T-cell (primary cell): ENCODE results near the gene ADGRB3. TPM values are rescaled to one million over a fixed set of nuclear protein-coding genes. Genes with fewer than 3 reads are reported as not detected.
A peak's percentile ranks its signal among the peaks of the same experiment; 100 is the strongest.

ENCODE experiments used
- ATAC-seq, 4 experiments: fragments of 200-7000 bp in 3 of 4; fragments of 150-1000 bp in 1 of 4; cut with Tn5 transposase; replicated peaks in 1 of 4; 1 replicate in 3 of 4; 2 replicates in 1 of 4; pipeline ENCODE4 v1.10.0; 2021; ENCODE audit warnings: moderate library complexity in 3 of 4, mild to moderate bottlenecking in 2 of 4, moderate number of reproducible peaks in 1 of 4
- CTCF ChIA-PET, 2 donors: fragments of 300-600 bp; sonication (Branson Sonifier 250); formaldehyde crosslinking; loops; one replicate each; lab custom pipeline; 2022; ENCODE audit warnings: antibody characterized with exemption in 2 of 2; lab: Charles Lee
- POLR2A ChIA-PET, 2 donors: fragments of 300-600 bp; sonication (Branson Sonifier 250); formaldehyde crosslinking; loops; one replicate each; lab custom pipeline; 2022; ENCODE audit warnings: antibody characterized with exemption in 2 of 2; lab: Charles Lee
- DNase-seq, 35 experiments: peaks; one replicate each; pipeline versions ENCODE4 v3.0.0 to v3.0.0-alpha.2; 2013 to 2023
- H3K27ac ChIP-seq: one replicate; pipeline ENCODE4 v1.5.1; 2013; ENCODE audit warnings: low read length
- H3K27me3 ChIP-seq, 2 experiments: replicated peaks in 1 of 2; 1 replicate in 1 of 2; 2 replicates in 1 of 2; pipeline versions ENCODE4 v1.6.1 to v1.7.0; 2013; ENCODE audit warnings: low read length in 1 of 2, mixed read lengths in 1 of 2; ENCODE audit not compliant: control insufficient read depth in 2 of 2, insufficient read depth in 2 of 2; ENCODE audit errors: extremely low read depth in 1 of 2
- H3K36me3 ChIP-seq, 2 donors: 1 replicate in 1 of 2; 2 replicates in 1 of 2; pipeline versions ENCODE4 v1.6.1 to v1.7.0; 2013; ENCODE audit warnings: low read length in 1 of 2; ENCODE audit not compliant: control insufficient read depth in 2 of 2, insufficient read depth in 1 of 2; ENCODE audit errors: extremely low read depth in 1 of 2
- H3K4me1 ChIP-seq, 2 experiments: 1 replicate in 1 of 2; 2 replicates in 1 of 2; pipeline versions ENCODE4 v1.6.1 to v1.7.0; 2013; ENCODE audit warnings: low read length in 2 of 2, mixed read lengths in 1 of 2; ENCODE audit not compliant: insufficient read depth in 2 of 2, control insufficient read depth in 1 of 2; ENCODE audit errors: extremely low read depth in 1 of 2
- H3K4me3 ChIP-seq, 2 donors: 1 replicate in 1 of 2; 2 replicates in 1 of 2; pipeline versions ENCODE4 v1.5.1 to v1.7.0; 2013; ENCODE audit warnings: mild to moderate bottlenecking in 2 of 2, low read length in 1 of 2, moderate library complexity in 1 of 2; ENCODE audit not compliant: control insufficient read depth in 1 of 2; ENCODE audit errors: extremely low read depth in 1 of 2
- H3K9me3 ChIP-seq: 2 replicates; pipeline ENCODE4 v1.7.0; 2013
- H3K27ac Mint-ChIP-seq, 2 donors: one replicate each; pipeline ENCODE4 v1.8.0; 2020 to 2021; ENCODE audit warnings: mild to moderate bottlenecking in 2 of 2, mixed read lengths in 2 of 2
- H3K27me3 Mint-ChIP-seq, 2 donors: one replicate each; pipeline ENCODE4 v1.8.0; 2021 to 2022; ENCODE audit warnings: mixed read lengths in 2 of 2
- H3K36me3 Mint-ChIP-seq: one replicate; pipeline ENCODE4 v1.8.0; 2021; ENCODE audit warnings: mixed read lengths
- H3K4me1 Mint-ChIP-seq, 3 donors: one replicate each; pipeline ENCODE4 v1.8.0; 2020 to 2022; ENCODE audit warnings: mixed read lengths in 3 of 3, mild to moderate bottlenecking in 1 of 3
- H3K4me3 Mint-ChIP-seq, 3 donors: one replicate each; pipeline ENCODE4 v1.8.0; 2020 to 2022; ENCODE audit warnings: mild to moderate bottlenecking in 3 of 3, mixed read lengths in 3 of 3, moderate library complexity in 3 of 3
- H3K9me3 Mint-ChIP-seq, 3 donors: one replicate each; pipeline ENCODE4 v1.8.0; 2020 to 2022; ENCODE audit warnings: mixed read lengths in 3 of 3
- WGBS: methylation state at CpG from one replicate; pipeline ENCODE4 v1.1.5; 2013; ENCODE audit warnings: missing lambda C conversion rate; ENCODE audit not compliant: insufficient coverage; 5-methylcytosine and 5-hydroxymethylcytosine counted together
- total RNA-seq, 35 experiments: library from RNA in 6 of 35; stranded (reverse) in 6 of 35; fragments of 120-200 nt in 1 of 35; gene quantifications; one replicate each; pipeline versions ENCODE4 v1.2.1 to v1.2.4 and lab custom pipeline; 2013 to 2026

ADGRB3 gene
- total RNA-seq, 5 donors from 2014 or later (not counting 1 experiment from before 2014, with no cell fraction given): not detected

DNA sequence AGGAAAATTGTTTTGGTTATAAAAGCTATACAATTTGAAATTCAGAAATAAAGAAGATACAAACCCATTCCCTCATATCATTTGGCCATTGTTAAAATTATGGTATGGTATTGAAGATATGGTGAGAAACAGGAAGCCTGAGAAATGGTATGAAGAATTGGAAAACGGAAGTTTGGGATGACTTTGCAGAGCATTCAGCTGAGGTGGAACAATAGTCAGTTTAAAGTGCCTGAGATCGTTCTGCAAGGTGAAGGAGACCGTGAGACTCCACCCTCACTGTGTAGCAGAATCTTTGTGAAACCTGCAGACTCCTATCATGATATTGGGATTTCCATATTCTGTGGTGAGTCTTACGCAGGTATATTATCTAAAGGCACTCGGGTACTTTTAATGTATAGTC, 97.3 kb downstream of the ADGRB3 start:
- Mint-ChIP-seq H3K9me3 (no peaks in the 10 kb centered on the region), H3K4me1 (no peaks in the 10 kb centered on the region), H3K36me3 (no peaks in the 10 kb centered on the region), H3K27me3 (no peaks in the 10 kb centered on the region), H3K27ac (no peak overlapping the region), H3K4me3 (no peak overlapping the region)
- no peak overlapping the region for H3K27ac ChIP-seq
- ChIA-PET CTCF (interaction anchor here in 1 of 2 donors (1.0 kb wide), 1 partner anchor 9 kb away, joined by 4 read pairs; no protein-coding TSS in a partner anchor), POLR2A (no interaction called here)
- no peaks in the 10 kb centered on the region for H3K36me3 ChIP-seq
- ATAC-seq (no peak), DNase-seq (no peak)
- no peaks in the 10 kb centered on the region for H3K4me1 ChIP-seq
- H3K27me3 ChIP-seq: no peaks in the 10 kb centered on the region
- H3K4me3 ChIP-seq: no peak overlapping the region
- no peaks in the 10 kb centered on the region for H3K9me3 ChIP-seq
- 14% methylated on average over 1 of the region's 5 CpGs for WGBS

DNA sequence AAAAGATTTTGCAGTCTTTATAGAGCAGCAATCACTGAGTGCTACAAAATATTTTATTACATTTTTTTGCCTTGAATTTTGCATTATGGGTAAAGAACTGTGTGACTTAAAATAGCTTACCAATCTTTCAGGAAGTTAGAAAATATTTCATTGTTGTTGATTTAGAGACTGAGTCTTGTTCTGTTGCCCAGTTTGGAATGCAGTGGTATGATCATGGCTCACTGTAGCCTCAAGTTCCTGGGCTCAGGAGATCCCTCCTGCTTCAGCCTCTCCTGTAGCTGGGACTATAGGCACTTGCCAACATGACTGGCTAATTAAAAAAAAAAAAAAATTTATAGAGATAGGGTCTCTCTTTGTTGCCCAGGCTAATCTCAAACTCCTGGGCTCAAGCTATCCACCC, 100.8 kb downstream of the ADGRB3 start:
- no peaks in the 10 kb centered on the region for H3K27me3 Mint-ChIP-seq
- peaks cover 6 to 9% (median 7%) of the 10 kb centered on the region in 3 donors for H3K4me1 Mint-ChIP-seq
- Histone ChIP-seq H3K9me3 (no peaks in the 10 kb centered on the region), H3K4me3 (no peak overlapping the region), H3K27me3 (no peaks in the 10 kb centered on the region), H3K27ac (no peak overlapping the region), H3K4me1 (peaks cover 0 to 3% of the 10 kb centered on the region in 2 experiments), H3K36me3 (no peaks in the 10 kb centered on the region)
- no peaks in the 10 kb centered on the region for H3K9me3 Mint-ChIP-seq
- H3K36me3 Mint-ChIP-seq: no peaks in the 10 kb centered on the region
- ChIA-PET CTCF (no interaction called here), POLR2A (no interaction called here)
- H3K27ac Mint-ChIP-seq: no peak overlapping the region
- DNase-seq (no peak), ATAC-seq (no peak)
- H3K4me3 Mint-ChIP-seq: no peak overlapping the region

- peaks cover 9 to 12% (median 12%) of the 10 kb centered on the region in 3 donors for H3K4me1 Mint-ChIP-seq
- H3K4me3 ChIP-seq: no peak overlapping the region
- no peak overlapping the region for H3K27ac ChIP-seq
- H3K4me3 Mint-ChIP-seq: no peak overlapping the region
- ChIA-PET POLR2A (no interaction called here), CTCF (no interaction called here)
- ATAC-seq: no peak
- no peaks in the 10 kb centered on the region for H3K27me3 ChIP-seq
- no peak for DNase-seq
- H3K9me3 ChIP-seq: no peaks in the 10 kb centered on the region
- H3K4me1 ChIP-seq: peaks cover 0 to 3% of the 10 kb centered on the region in 2 experiments
- H3K36me3 ChIP-seq: no peaks in the 10 kb centered on the region
- no peak overlapping the region for H3K27ac Mint-ChIP-seq
- no peaks in the 10 kb centered on the region for H3K36me3 Mint-ChIP-seq
- H3K27me3 Mint-ChIP-seq: no peaks in the 10 kb centered on the region
- H3K9me3 Mint-ChIP-seq: no peaks in the 10 kb centered on the region
These were observed 102.0 kb downstream of the ADGRB3 start for GRCh38 chr6:68737061-68737460.

GRCh38 chr6:68738039-68738438, 103.0 kb downstream of the ADGRB3 start:
- ChIA-PET CTCF (no interaction called here), POLR2A (no interaction called here)
- ATAC-seq (no peak), DNase-seq (no peak)
- peaks cover 0 to 3% of the 10 kb centered on the region in 2 experiments for H3K4me1 ChIP-seq
- Mint-ChIP-seq H3K36me3 (no peaks in the 10 kb centered on the region), H3K9me3 (no peaks in the 10 kb centered on the region), H3K27me3 (no peaks in the 10 kb centered on the region), H3K4me3 (no peak overlapping the region), H3K27ac (no peak overlapping the region), H3K4me1 (peaks cover 9 to 13% (median 12%) of the 10 kb centered on the region in 3 donors)
- no peak overlapping the region for H3K4me3 ChIP-seq
- H3K27ac ChIP-seq: no peak overlapping the region
- H3K36me3 ChIP-seq: no peaks in the 10 kb centered on the region
- no peaks in the 10 kb centered on the region for H3K27me3 ChIP-seq
- H3K9me3 ChIP-seq: no peaks in the 10 kb centered on the region

DNA sequence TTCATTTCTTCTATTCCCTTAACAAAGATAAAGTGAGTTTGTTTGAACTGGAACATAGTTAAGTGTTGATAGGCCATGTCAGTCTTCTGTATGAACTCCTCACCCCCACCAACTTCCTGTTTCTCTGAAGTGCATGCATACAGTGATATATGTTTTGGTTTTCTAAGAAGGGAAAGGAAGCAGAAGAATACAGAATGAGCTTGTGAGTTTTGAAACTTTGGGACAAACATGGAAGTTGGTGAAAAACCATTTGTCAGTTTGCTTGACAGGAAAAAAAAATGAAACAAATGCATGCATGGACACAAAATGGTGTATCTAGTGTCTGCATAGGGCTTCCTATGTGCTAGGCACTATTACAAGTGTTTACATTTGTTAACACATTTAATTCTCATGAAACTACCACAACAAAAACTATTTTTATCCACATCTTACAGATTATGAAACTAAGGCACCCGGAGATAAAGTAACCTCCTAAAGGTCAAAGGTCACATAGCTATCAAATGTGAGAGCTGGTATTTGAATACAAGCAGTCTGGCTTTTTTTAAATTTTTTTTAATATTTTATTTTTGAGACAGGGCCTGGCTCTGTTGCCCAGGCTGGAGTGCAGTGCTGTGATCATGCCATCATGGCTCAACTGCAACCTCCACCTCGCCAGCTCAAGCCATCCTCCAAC, 105.9 kb downstream of the ADGRB3 start:
- Mint-ChIP-seq H3K27me3 (no peaks in the 10 kb centered on the region), H3K27ac (peak overlapping the region; percentile 40 to 81), H3K9me3 (no peaks in the 10 kb centered on the region), H3K36me3 (no peaks in the 10 kb centered on the region), H3K4me1 (peaks cover 9 to 13% (median 12%) of the 10 kb centered on the region in 3 donors), H3K4me3 (no peak overlapping the region)
- 88% methylated on average over 1 of the region's 2 CpGs for WGBS
- DNase-seq (no peak), ATAC-seq (peak in 3 of 4 experiments; percentile 36 to 64 (median 53))
- H3K4me3 ChIP-seq: no peak overlapping the region
- no peaks in the 10 kb centered on the region for H3K27me3 ChIP-seq
- ChIA-PET CTCF (interaction anchor here in 1 of 2 donors (1.0 kb wide), 1 partner anchor 9 kb away, joined by 4 read pairs; no protein-coding TSS in a partner anchor), POLR2A (no interaction called here)
- H3K27ac ChIP-seq: no peak overlapping the region
- peaks cover 0 to 3% of the 10 kb centered on the region in 2 experiments for H3K4me1 ChIP-seq
- no peaks in the 10 kb centered on the region for H3K36me3 ChIP-seq
- H3K9me3 ChIP-seq: no peaks in the 10 kb centered on the region

- no peak for DNase-seq
- Histone ChIP-seq H3K4me1 (peaks cover 0 to 3% of the 10 kb centered on the region in 2 experiments), H3K27me3 (no peaks in the 10 kb centered on the region), H3K4me3 (no peak overlapping the region), H3K9me3 (no peaks in the 10 kb centered on the region), H3K27ac (no peak overlapping the region), H3K36me3 (no peaks in the 10 kb centered on the region)
- CTCF ChIA-PET: interaction anchor here in 1 of 2 donors (1.0 kb wide), 1 partner anchor 9 kb away, joined by 4 read pairs; no protein-coding TSS in a partner anchor
- Mint-ChIP-seq H3K4me1 (peaks cover 9 to 13% (median 12%) of the 10 kb centered on the region in 3 donors), H3K27ac (peak overlapping the region in 1 of 2 donors; percentile 4), H3K4me3 (no peak overlapping the region), H3K9me3 (no peaks in the 10 kb centered on the region), H3K27me3 (no peaks in the 10 kb centered on the region), H3K36me3 (no peaks in the 10 kb centered on the region)
- ATAC-seq: no peak
- POLR2A ChIA-PET: no interaction called here
- 83% methylated on average over 1 of the region's 5 CpGs for WGBS
These were observed 106.7 kb downstream of the ADGRB3 start for GRCh38 chr6:68741501-68742386.
